HEK293 (cell line): ENCODE measurements around the gene NPW.

ENCODE experiments used
- ZNF133 ChIP-seq: fragments of 450-650 bp; formaldehyde crosslinking; IDR thresholded peaks from 2 replicates; pipeline ENCODE4 v1.5.1; 2016; ENCODE audit warnings: missing biosample characterization, missing genetic modification characterization
- ZNF654 ChIP-seq: fragments of 450-650 bp; formaldehyde crosslinking; IDR thresholded peaks from 2 replicates; pipeline ENCODE4 v1.5.1; 2016; ENCODE audit warnings: low read depth, missing biosample characterization, missing genetic modification characterization

DNA sequence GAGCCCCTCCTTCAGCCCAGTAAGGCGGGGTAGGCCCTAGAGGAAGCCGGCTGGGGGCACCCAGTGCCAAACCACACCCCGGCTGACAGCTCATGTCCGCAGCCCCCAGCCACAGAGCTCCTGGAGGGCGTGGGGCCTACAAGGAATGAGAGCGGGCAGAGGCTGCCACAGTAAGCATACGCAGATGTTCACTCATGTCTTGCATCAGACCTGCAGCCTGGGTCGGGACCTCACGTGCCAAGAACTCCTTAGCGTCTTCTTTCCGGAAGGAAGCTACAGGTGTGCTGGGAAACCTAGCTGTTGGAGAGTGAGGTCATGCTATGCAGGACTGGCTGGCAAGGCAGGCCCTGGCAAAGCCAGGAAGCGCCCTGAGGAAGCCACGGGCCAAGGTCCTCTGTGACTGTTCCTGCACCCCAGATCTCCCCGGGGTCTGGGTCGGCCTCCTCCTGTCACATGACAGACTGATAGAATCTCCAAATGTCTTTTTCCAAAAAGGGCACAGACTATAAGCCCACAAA is 11.5 kb upstream of the NPW start:
- no peak for TF ChIP-seq ZNF133 (tag by site-specific recombination)
- TF ChIP-seq ZNF654 (tag by site-specific recombination), result no peak
